HG03460 (cell line): Measurements from ENCODE around the gene C1orf87.
"Not testable (repeated sequence)": the region's sequence is repeated elsewhere in the genome, so short reads cannot be mapped to it uniquely, and the experiment has no call there.

Source experiments
- ATAC-seq: cut with Tn5 transposase; IDR thresholded peaks from one replicate; pipeline ENCODE4 v1.9.1; 2021; ENCODE audit not compliant: unreplicated experiment

Gene C1orf87

GRCh38 chr1:59997479-59998115 lies 76.0 kb downstream of the C1orf87 start:
- no peak for ATAC-seq

GRCh38 chr1:59994302-59995198 lies 79.0 kb downstream of the C1orf87 start:
- ATAC-seq = no peak

GRCh38 chr1:59992040-59992820 lies 81.3 kb downstream of the C1orf87 start:
- no peak for ATAC-seq

GRCh38 chr1:59990470-59990869 lies 83.1 kb downstream of the C1orf87 start:
- ATAC-seq = no peak

- no peak for ATAC-seq
Observed at GRCh38 chr1:59986516-59987310, 86.9 kb downstream of the C1orf87 start.

- no peak for ATAC-seq
Observed at GRCh38 chr1:59985911-59986515, 87.6 kb downstream of the C1orf87 start.

- ATAC-seq = no peak
Observed at GRCh38 chr1:59979666-59980065, 93.9 kb downstream of the C1orf87 start.

- no peak for ATAC-seq
Observed at GRCh38 chr1:59978511-59978910, 95.1 kb downstream of the C1orf87 start.

GRCh38 chr1:59978026-59978425 lies 95.5 kb downstream of the C1orf87 start:
- ATAC-seq = no peak

- ATAC-seq = no peak
Observed at GRCh38 chr1:59977075-59977410, 96.5 kb downstream of the C1orf87 start.

- ATAC-seq = no peak
Observed at GRCh38 chr1:59976194-59977074, 97.1 kb downstream of the C1orf87 start.

- ATAC-seq = no peak
Observed at GRCh38 chr1:59973719-59974118, 99.9 kb downstream of the C1orf87 start.

- ATAC-seq = no peak
Observed at GRCh38 chr1:59972216-59972927, 101.2 kb downstream of the C1orf87 start.

- ATAC-seq = peak; percentile 81
Observed at GRCh38 chr1:59971464-59971911, 102.1 kb downstream of the C1orf87 start.

- ATAC-seq = not testable (repeated sequence)
Observed at GRCh38 chr1:59969542-59970175, 103.9 kb downstream of the C1orf87 start.

- not testable (repeated sequence) for ATAC-seq
Observed at GRCh38 chr1:59968746-59969145, 104.8 kb downstream of the C1orf87 start.

- no peak for ATAC-seq
Observed at GRCh38 chr1:59967780-59968179, 105.8 kb downstream of the C1orf87 start.

- ATAC-seq = no peak
Observed at GRCh38 chr1:59967141-59967697, 106.4 kb downstream of the C1orf87 start.
